IMR-90 (cell line): ENCODE measurements around the gene ADAM20.

ENCODE experiments used
- CEBPB ChIP-seq: IDR thresholded peaks from 2 replicates; pipeline ENCODE4 v1.6.1; 2012; ENCODE audit warnings: low read depth, low read length, improper control_type of control experiment
- CTCF ChIP-seq: conservative IDR thresholded peaks from 2 replicates; pipeline ENCODE4 v1.5.1; 2012; ENCODE audit warnings: mild to moderate bottlenecking, low read depth, low read length, improper control_type of control experiment
- FOS ChIP-seq: fragments of 150-350 bp; IDR thresholded peaks from 2 replicates; pipeline ENCODE4 v1.6.1; 2016; ENCODE audit warnings: low read depth, low read length
- MAFK ChIP-seq: IDR thresholded peaks from 2 replicates; pipeline ENCODE4 v1.6.1; 2012; ENCODE audit warnings: low read depth, low read length, improper control_type of control experiment
- MAZ ChIP-seq: IDR thresholded peaks from 2 replicates; pipeline ENCODE4 v1.6.1; 2012; ENCODE audit warnings: low read depth, mild to moderate bottlenecking, low read length, improper control_type of control experiment, moderate library complexity, borderline replicate concordance
- POLR2A ChIP-seq: IDR thresholded peaks from 2 replicates; pipeline ENCODE4 v1.6.1; 2012; ENCODE audit warnings: mild to moderate bottlenecking, low read depth, low read length
- RAD21 ChIP-seq: IDR thresholded peaks from 2 replicates; pipeline ENCODE4 v1.6.1; 2012; ENCODE audit warnings: low read length, improper control_type of control experiment
- SMC3 ChIP-seq: fragments of 150-350 bp; IDR thresholded peaks from 2 replicates; pipeline ENCODE4 v1.6.1; 2016; ENCODE audit warnings: low read depth, mild to moderate bottlenecking, antibody characterized with exemption, low read length, moderate library complexity

GRCh38 chr14:70530417-70530816, 4.4 kb downstream of the ADAM20 start:
- no peak for TF ChIP-seq CTCF
- no peak for TF ChIP-seq POLR2A
- TF ChIP-seq MAFK: no peak
- no peak for TF ChIP-seq RAD21
- no peak for TF ChIP-seq CEBPB
- TF ChIP-seq FOS: no peak
- no peak for TF ChIP-seq MAZ
- TF ChIP-seq SMC3: no peak
